Measurements from ENCODE around the gene ITGA11.

DNA sequence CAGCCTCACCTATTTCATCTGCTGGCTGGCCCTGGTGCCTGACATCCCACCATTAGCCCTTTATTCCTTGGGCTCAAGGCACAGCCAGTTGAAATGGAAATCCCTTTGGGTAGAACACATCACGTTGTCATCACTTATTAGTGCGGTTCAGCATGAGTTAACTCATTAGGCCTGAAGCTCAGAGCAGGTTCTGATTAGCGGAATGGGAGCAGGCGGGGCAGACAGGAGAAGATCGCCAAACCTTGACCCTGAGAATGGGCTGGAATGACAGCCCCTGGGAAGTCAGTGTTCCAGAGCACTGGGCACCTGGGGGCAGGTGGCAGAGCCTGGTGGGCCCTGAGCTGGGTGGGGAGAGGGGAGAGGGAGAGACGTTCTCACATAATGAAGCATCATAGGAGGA is 5.8 kb downstream of the ITGA11 start:
- TF ChIP-seq, protein P1, sequence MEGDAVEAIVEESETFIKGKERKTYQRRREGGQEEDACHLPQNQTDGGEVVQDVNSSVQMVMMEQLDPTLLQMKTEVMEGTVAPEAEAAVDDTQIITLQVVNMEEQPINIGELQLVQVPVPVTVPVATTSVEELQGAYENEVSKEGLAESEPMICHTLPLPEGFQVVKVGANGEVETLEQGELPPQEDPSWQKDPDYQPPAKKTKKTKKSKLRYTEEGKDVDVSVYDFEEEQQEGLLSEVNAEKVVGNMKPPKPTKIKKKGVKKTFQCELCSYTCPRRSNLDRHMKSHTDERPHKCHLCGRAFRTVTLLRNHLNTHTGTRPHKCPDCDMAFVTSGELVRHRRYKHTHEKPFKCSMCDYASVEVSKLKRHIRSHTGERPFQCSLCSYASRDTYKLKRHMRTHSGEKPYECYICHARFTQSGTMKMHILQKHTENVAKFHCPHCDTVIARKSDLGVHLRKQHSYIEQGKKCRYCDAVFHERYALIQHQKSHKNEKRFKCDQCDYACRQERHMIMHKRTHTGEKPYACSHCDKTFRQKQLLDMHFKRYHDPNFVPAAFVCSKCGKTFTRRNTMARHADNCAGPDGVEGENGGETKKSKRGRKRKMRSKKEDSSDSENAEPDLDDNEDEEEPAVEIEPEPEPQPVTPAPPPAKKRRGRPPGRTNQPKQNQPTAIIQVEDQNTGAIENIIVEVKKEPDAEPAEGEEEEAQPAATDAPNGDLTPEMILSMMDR (IDR thresholded peaks at IDR 0.05), result no peak
- TF ChIP-seq POLR2A (IDR thresholded peaks at IDR 0.05), result no peak

Measured in breast epithelium (tissue), 3 donors.